GM12801 (cell line): ENCODE data around the gene NACC2.

Experiments used
- CTCF ChIP-seq: IDR thresholded peaks from one replicate; pipeline ENCODE4 v1.5.1; 2011; ENCODE audit warnings: control low read depth; ENCODE audit not compliant: insufficient read length; ENCODE audit errors: extremely low read depth

NACC2 gene

GRCh38 chr9:136107155-136107952, 12.3 kb upstream of the NACC2 start:
- no peak for TF ChIP-seq CTCF

- no peak for TF ChIP-seq CTCF
These were observed 10.5 kb upstream of the NACC2 start for GRCh38 chr9:136105398-136106135.

- no peak for TF ChIP-seq CTCF
These were observed 9.8 kb upstream of the NACC2 start for GRCh38 chr9:136104916-136105315.

GRCh38 chr9:136104488-136104800, 9.4 kb upstream of the NACC2 start:
- no peak for TF ChIP-seq CTCF

GRCh38 chr9:136103651-136104487, 8.8 kb upstream of the NACC2 start:
- no peak for TF ChIP-seq CTCF

GRCh38 chr9:136100700-136101614, 5.9 kb upstream of the NACC2 start:
- TF ChIP-seq CTCF, result no peak
